GM19023 (cell line): ENCODE data around the gene TNFRSF8.
"Not testable (repeated sequence)": the region's sequence is repeated elsewhere in the genome, so short reads cannot be mapped to it uniquely, and the experiment has no call there.

ENCODE experiments used
- ATAC-seq: cut with Tn5 transposase; IDR thresholded peaks from one replicate; pipeline ENCODE4 v1.9.1; 2021; ENCODE audit warnings: mild to moderate bottlenecking, moderate library complexity; ENCODE audit not compliant: unreplicated experiment

Gene TNFRSF8

DNA sequence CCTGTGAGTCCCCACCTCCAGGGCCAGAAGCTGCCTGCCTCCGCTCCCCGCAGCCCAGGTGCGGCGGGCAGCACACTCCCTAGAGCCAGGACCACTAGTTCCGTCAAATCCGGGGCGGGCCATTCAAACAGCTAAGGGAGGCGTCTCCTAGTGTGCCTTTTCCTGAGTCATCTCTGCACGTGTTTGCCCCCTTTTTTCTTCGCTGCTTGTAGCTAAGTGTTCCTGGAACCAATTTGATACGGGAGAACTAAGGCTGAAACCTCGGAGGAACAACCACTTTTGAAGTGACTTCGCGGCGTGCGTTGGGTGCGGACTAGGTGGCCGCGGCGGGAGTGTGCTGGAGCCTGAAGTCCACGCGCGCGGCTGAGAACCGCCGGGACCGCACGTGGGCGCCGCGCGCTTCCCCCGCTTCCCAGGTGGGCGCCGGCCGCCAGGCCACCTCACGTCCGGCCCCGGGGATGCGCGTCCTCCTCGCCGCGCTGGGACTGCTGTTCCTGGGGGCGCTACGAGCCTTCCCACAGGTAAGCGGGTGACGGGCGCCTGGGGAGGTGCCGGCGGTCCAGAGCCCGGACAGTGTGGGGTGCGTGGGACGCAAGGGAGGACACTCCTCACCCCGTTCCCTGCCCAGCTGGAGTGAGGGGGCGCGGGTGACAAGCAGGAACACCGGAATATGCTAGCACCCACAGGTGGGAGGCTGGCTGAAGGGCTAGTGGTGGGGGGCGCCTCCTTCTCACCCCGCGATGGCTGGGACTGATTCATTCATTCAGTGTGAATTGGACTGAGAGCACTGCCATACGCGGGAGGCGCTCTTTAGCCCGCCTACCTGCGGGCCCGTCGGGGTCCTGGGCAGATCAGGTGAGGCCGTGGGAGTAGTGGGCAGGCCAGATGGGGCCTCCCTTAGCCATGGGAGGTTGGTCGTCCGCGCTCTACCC, at the start of gene TNFRSF8:
Gene TNFRSF8, plus strand, starts transcription at position 163 of the 932 bp plus-strand sequence. Its CDS starts 296 bp downstream, at position 459.
- ATAC-seq = no peak

DNA sequence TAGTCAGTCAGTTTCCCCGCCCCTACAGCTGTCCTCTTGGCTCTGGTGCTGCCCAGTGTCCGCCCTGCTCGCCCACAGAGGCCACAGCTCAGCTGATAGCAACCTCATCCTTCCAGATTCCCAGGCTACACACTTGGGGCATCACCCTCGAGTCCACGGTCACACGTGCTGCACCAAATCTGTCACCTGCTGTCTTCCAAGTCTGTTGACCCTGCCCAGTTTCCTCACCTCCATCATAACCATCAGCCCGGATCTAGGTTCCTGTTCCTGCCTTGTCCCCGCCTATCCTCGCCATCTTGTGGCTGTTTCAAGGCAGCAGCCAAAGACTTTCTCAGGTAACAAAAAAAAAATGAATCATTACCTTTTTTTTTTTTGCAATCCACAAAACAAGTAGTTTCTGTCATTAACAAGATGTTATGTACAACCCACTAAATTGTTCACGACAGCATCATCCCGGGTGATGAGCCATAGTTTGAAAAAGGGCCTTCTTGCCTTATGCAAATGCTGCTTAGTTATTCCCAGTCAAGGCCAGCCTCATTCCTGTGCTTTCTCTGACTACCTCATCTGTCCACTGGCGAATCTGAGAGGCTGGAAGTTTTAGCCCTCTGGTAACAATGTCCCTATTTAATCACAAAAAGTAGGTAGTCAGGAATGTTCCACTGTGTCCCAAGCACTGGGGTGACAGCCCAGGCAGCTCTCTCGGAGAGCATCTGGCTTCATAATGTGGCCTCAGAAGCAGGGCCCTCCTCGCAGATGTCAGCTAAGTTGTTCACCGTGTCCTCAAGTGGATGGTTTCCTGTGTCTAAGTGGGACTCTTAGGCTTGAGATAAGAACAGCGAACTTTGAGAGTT, 48.7 kb upstream of the TNFRSF8 start:
- no peak for ATAC-seq

- no peak for ATAC-seq
Observed at GRCh38 chr1:12015001-12015491, 48.1 kb upstream of the TNFRSF8 start.

GRCh38 chr1:12015499-12015898, 47.6 kb upstream of the TNFRSF8 start:
- no peak for ATAC-seq

DNA sequence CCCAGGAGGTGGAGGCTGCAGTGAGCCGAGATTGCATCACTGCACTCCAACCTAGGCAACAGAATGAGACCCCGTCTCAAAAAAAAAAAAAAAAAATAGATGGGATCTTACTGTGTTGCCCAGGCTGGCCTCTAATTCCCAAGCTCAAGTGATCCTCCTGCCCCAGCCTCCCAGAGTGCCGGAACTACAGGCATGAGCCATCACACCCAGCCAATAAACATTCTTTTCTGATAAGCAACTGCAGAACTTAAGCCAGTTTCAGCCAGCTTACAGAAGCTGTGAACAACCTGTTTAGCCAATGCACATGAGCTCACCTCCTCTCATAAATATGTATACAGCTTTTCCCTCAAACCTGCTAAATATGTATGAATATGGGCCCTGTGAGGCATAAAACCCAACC, 46.9 kb upstream of the TNFRSF8 start:
- ATAC-seq = no peak

GRCh38 chr1:12019858-12020509, 43.1 kb upstream of the TNFRSF8 start:
- ATAC-seq = no peak

DNA sequence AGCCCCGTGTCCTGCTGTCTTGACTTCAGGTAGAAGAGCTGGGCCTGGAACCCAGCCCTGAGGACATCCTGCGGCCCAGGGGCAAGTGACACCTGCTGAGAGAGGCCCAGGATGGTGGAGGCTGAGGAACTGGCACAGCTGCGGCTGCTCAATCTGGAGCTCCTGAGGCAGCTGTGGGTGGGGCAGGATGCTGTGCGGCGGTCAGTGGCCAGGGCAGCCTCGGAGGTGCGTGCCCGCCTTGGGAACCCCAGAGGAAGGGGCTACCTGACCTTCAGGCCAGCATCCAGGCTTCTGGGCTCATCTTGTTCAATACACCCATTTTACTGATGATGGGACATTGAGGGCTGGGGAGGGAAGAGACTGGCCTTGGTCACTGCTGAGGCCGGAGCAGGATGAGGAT, 41.5 kb upstream of the TNFRSF8 start:
- no peak for ATAC-seq

- no peak for ATAC-seq
Observed at GRCh38 chr1:12022036-12022435, 41.1 kb upstream of the TNFRSF8 start.

GRCh38 chr1:12026586-12026985, 36.5 kb upstream of the TNFRSF8 start:
- no peak for ATAC-seq

- ATAC-seq = no peak
Observed at GRCh38 chr1:12028248-12028647, 34.9 kb upstream of the TNFRSF8 start.

GRCh38 chr1:12028957-12029511, 34.1 kb upstream of the TNFRSF8 start:
- ATAC-seq = no peak

DNA sequence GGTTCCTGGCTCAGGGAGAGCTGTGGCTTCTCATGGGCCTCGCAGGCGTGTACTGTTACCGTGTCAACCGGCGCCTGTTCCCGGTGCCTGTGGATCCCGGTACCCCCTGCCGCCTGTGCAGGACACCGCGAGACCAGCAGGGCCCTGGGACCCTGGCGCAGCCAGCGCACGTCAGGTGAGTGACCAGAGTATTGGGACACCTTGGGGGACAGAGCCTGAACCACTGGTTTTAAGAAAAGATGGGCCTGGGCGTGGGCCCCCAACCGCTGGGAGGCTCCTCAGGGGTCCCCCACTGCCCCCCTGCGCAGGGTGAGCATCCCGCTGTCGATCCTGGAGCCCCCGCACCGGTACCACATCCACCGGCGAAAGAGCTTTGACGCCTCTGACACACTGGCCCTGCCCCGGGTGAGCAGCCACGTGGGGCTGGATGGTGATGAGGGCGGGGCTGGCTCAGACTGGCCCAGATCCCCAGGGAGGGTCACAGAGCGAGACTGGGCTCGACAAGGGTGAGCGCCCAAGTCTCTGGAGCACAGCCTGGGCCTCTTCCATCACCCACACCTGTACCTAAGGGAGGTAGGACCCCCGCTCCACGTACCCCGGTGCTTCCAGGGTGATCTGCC, 33.3 kb upstream of the TNFRSF8 start:
- no peak for ATAC-seq

DNA sequence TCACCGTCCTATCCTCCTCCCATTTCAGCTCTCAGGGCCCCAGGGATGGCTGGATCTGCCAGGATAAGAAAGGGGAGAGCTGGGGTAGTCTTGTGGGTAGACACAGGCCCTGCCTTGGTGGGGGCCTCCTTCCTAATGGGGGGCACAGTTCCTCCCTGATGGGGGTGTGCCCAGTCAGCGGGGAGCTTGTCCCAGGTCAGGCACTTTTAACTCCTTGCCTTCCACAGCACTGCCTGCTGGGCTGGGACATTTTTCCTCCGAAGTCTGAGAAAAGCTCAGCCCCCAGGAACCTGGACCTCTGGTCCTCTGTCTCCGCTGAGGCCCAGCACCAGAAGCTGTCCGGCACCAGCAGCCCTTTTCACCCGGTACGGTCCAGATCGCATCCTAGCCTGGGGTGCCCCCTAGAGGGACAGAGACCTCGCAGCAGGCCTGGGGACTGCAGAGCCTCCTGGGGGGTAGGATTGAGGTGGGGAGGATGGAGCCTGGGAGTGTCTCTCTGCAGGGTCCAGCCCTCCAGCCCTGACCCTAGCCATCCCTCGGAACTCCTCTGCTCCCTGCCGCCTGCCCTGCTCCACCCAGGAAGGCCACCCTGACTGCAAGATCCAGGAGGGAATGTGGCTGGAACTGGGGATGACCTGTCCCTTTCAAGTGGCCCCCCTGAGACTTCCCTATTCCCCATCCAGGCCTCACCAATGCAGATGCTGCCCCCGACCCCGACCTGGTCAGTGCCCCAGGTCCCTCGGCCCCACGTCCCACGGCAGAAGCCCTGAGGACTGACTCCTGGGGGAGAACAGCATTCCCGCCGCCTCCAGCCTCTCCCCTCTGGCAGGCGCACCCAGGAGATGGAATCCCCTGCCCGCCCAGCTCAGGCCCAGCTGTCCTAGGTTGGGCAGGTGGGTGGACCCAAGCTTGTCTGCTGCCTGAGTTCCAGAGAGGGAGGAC, 31.8 kb upstream of the TNFRSF8 start:
- ATAC-seq = no peak

- ATAC-seq = no peak
Observed at GRCh38 chr1:12032161-12032621, 30.9 kb upstream of the TNFRSF8 start.

DNA sequence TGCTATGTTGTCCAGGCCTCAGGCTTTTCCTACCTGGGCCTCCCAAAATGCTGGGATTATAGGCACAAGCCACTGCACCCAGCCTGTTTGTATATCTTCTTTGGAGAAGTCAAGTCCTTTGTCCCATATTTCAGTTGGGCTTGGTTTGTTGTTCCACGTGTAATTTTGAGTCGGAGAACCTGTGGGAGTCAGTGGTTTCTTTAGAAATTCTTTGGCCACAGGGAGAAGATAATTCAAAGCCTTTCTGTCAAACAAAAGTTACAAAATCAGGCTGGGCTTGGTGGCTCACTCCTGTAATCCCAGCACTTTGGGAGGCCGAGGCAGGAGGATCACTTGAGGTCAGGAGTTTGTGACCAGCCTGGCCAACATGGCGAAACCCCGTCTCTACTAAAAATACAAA, 29.7 kb upstream of the TNFRSF8 start:
- ATAC-seq = not testable (repeated sequence)

DNA sequence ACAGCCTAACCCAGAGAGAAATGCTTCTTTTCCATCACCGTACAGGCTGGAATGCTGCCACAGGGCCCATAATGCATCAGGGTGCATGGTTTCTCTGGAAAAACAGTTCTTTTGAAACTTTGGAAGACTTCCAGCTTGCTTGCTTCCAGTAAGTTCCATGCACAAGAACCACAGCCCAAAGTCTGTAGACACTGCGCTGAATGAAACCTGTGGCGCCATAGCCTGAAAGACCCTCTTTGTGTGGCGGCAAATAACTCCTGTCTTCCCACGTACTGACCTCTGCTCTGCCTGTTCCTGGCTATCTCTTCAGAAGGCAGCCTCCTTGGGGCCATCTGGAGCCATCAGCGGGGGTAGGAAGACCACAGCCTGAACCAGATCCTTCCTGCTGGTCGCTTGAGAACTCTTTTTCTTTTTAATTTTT, 28.7 kb upstream of the TNFRSF8 start:
- ATAC-seq = no peak

DNA sequence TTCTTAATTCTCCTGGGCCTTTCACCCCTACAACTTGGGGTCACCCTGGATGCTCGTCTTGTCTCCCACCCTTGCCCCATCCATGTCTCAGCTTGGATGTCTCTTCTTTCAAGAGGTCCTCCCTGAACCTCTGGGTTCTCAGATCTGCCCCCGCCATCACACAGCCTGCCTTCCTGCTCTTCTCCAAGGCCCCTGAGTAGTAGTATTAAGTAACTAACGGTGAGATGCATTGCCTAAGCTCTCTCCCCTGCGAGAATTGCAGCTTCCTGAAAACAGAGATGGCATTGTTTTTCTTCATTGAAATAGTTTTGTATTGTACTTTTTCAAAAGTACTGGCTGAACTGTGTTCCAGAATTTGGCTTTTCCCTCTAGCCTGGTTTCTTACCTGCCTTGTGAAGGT, 27.8 kb upstream of the TNFRSF8 start:
- no peak for ATAC-seq

- ATAC-seq = no peak
Observed at GRCh38 chr1:12037486-12038355, 25.4 kb upstream of the TNFRSF8 start.
